ENCODE measurements around the gene C4orf51. TPM values are rescaled to one million over a fixed set of nuclear protein-coding genes. Genes with fewer than 3 reads are reported as not detected.

C4orf51 gene
- total RNA-seq, 1 experiment from 2014 or later: not detected

GRCh38 chr4:145736241-145736831, 56.4 kb downstream of the C4orf51 start:
- no peaks in the 10 kb centered on the region for H3K9me3 ChIP-seq (ENCODE audit: low read depth, low read length, poor library complexity, severe bottlenecking)
- ChIA-PET POLR2A (ENCODE audit: low non-redundant PET) (no interaction called here), CTCF (no interaction called here)
- intact Hi-C loops (cut with micrococcal nuclease; ENCODE audit: unreplicated experiment): no loop called here
- peaks cover under 1% of the 10 kb centered on the region for H3K4me1 ChIP-seq (ENCODE audit: insufficient read depth, low read length, poor library complexity, severe bottlenecking)
- no peak for TF ChIP-seq CTCF (conservative IDR thresholded peaks at IDR 0.05; ENCODE audit: low read depth, low read length)
- TF ChIP-seq EZH2 (IDR thresholded peaks at IDR 0.05; ENCODE audit: borderline replicate concordance, low read depth, low read length, poor library complexity, severe bottlenecking): no peak
- BruUV-seq (replicated peaks): no TSS peak
- no peaks in the 10 kb centered on the region for H3K27me3 ChIP-seq (replicated peaks; ENCODE audit: insufficient read depth, low read depth, low read length, poor library complexity)
- no peak for DNase-seq (ENCODE audit: low spot score)
- no peak overlapping the region for H3K27ac ChIP-seq (ENCODE audit: low read depth, low read length, poor library complexity, severe bottlenecking)
- H3K36me3 ChIP-seq (ENCODE audit: insufficient read depth, low read length, poor library complexity, severe bottlenecking): no peaks in the 10 kb centered on the region
- H3K4me3 ChIP-seq (ENCODE audit: low read depth, low read length, poor library complexity, severe bottlenecking): no peak overlapping the region

DNA sequence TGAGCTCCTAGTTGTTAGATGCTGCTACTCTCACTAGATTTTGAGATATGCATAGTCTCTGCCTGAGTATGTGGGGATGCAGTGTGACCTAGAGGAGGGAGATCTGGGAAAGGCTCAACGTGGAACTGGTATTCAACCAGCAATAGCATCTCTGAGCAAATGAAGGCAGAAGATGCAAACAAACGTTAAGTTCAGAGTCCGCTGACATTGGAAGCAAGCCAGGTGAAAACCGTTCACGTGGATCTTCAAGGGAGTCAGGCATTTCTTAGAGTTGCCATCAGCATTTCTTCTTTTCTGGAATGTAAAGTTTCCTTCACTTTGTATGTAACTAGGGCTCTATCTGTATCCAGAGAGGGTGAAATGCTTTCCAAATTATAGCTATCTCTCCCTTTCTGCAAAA, 59.9 kb downstream of the C4orf51 start:
- Histone ChIP-seq H3K27ac (ENCODE audit: low read depth, low read length, poor library complexity, severe bottlenecking) (no peak overlapping the region), H3K4me3 (ENCODE audit: low read depth, low read length, poor library complexity, severe bottlenecking) (no peak overlapping the region), H3K27me3 (replicated peaks; ENCODE audit: insufficient read depth, low read depth, low read length, poor library complexity) (no peaks in the 10 kb centered on the region), H3K36me3 (ENCODE audit: insufficient read depth, low read length, poor library complexity, severe bottlenecking) (no peaks in the 10 kb centered on the region), H3K4me1 (ENCODE audit: insufficient read depth, low read length, poor library complexity, severe bottlenecking) (no peaks in the 10 kb centered on the region), H3K9me3 (ENCODE audit: low read depth, low read length, poor library complexity, severe bottlenecking) (no peaks in the 10 kb centered on the region)
- ChIA-PET POLR2A (ENCODE audit: low non-redundant PET) (no interaction called here), CTCF (no interaction called here)
- no TSS peak for BruUV-seq (replicated peaks)
- no peak for DNase-seq (ENCODE audit: low spot score)
- intact Hi-C loops (cut with micrococcal nuclease; ENCODE audit: unreplicated experiment): no loop called here
- TF ChIP-seq CTCF (conservative IDR thresholded peaks at IDR 0.05; ENCODE audit: low read depth, low read length): no peak
- no peak for TF ChIP-seq EZH2 (IDR thresholded peaks at IDR 0.05; ENCODE audit: borderline replicate concordance, low read depth, low read length, poor library complexity, severe bottlenecking)

- BruUV-seq (replicated peaks): no TSS peak
- Histone ChIP-seq H3K4me3 (ENCODE audit: low read depth, low read length, poor library complexity, severe bottlenecking) (no peak overlapping the region), H3K4me1 (ENCODE audit: insufficient read depth, low read length, poor library complexity, severe bottlenecking) (no peaks in the 10 kb centered on the region), H3K9me3 (ENCODE audit: low read depth, low read length, poor library complexity, severe bottlenecking) (no peaks in the 10 kb centered on the region), H3K27me3 (replicated peaks; ENCODE audit: insufficient read depth, low read depth, low read length, poor library complexity) (no peaks in the 10 kb centered on the region), H3K36me3 (ENCODE audit: insufficient read depth, low read length, poor library complexity, severe bottlenecking) (no peaks in the 10 kb centered on the region), H3K27ac (ENCODE audit: low read depth, low read length, poor library complexity, severe bottlenecking) (no peak overlapping the region)
- intact Hi-C loops (cut with micrococcal nuclease; ENCODE audit: unreplicated experiment): no loop called here
- ChIA-PET POLR2A (ENCODE audit: low non-redundant PET) (no interaction called here), CTCF (no interaction called here)
- TF ChIP-seq CTCF (conservative IDR thresholded peaks at IDR 0.05; ENCODE audit: low read depth, low read length): no peak
- no peak for DNase-seq (ENCODE audit: low spot score)
Measured at GRCh38 chr4:145740806-145741205, 60.9 kb downstream of the C4orf51 start.
